Ramos (cell line): ENCODE data around the gene VAMP2.

Experiments
- in situ Hi-C: fragments of 300-500 bp; cut with MboI; formaldehyde crosslinking; loops from one replicate; pipeline ENCODE4 v1.14.3; 2022; ENCODE audit warnings: low sequenced_read_pairs; ENCODE audit not compliant: unreplicated experiment

The VAMP2 gene

GRCh38 chr17:8158267-8159031, 4.3 kb downstream of the VAMP2 start:
- in situ Hi-C loops, result no loop called here

GRCh38 chr17:8156246-8156992, 6.3 kb downstream of the VAMP2 start:
- in situ Hi-C loops, result no loop called here

- in situ Hi-C loops, result no loop called here
Measured at GRCh38 chr17:8155996-8156245, 6.8 kb downstream of the VAMP2 start.

GRCh38 chr17:8155231-8155995, 7.3 kb downstream of the VAMP2 start:
- in situ Hi-C loops, result no loop called here

- in situ Hi-C loops, result no loop called here
Measured at GRCh38 chr17:8154608-8155155, 8.1 kb downstream of the VAMP2 start.

GRCh38 chr17:8153957-8154607, 8.7 kb downstream of the VAMP2 start:
- in situ Hi-C loops, result no loop called here

- in situ Hi-C loops, result no loop called here
Measured at GRCh38 chr17:8153525-8153956, 9.2 kb downstream of the VAMP2 start.

GRCh38 chr17:8153031-8153451, 9.7 kb downstream of the VAMP2 start:
- in situ Hi-C loops, result no loop called here

GRCh38 chr17:8152112-8152775, 10.5 kb downstream of the VAMP2 start, which contains the start of gene PER1:
Gene PER1 (minus strand): TSS chr17:8152404. CDS start chr17:8150706, 1,698 bp downstream.
- in situ Hi-C loops, result no loop called here

- in situ Hi-C loops, result no loop called here
Measured at GRCh38 chr17:8151641-8152111, 11.1 kb downstream of the VAMP2 start.

GRCh38 chr17:8151120-8151640, 11.6 kb downstream of the VAMP2 start:
- in situ Hi-C loops, result no loop called here

GRCh38 chr17:8150194-8151119, 12.3 kb downstream of the VAMP2 start:
- in situ Hi-C loops, result no loop called here

GRCh38 chr17:8149419-8150193, 13.1 kb downstream of the VAMP2 start:
- in situ Hi-C loops, result no loop called here

- in situ Hi-C loops, result no loop called here
Measured at GRCh38 chr17:8148560-8148959, 14.2 kb downstream of the VAMP2 start.

- in situ Hi-C loops, result no loop called here
Measured at GRCh38 chr17:8147805-8148404, 14.8 kb downstream of the VAMP2 start.

- in situ Hi-C loops, result no loop called here
Measured at GRCh38 chr17:8147141-8147804, 15.5 kb downstream of the VAMP2 start.
